ENCODE measurements around the gene CDK14.

The CDK14 gene

DNA sequence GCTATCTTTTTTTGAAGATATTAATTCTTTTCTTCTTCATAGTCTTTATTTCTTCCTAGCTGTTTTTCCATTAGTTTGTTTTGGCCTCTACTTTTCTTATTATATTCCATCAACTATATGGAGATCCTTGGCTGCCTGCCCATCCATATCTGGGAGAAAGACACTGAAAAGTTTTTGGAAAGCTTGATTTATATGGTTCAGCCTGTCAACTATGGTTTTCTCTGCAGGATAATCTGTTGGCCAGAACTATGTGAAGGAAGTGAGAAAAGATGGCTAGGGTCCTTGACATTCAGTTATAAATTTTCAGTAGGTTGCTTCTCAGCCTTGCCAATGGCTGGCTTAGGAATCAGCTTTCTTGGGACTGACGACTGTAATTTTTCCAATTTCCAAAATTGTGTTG lies 10.0 kb upstream of the CDK14 start:
- peaks cover 10% of the 10 kb centered on the region for H3K4me1 Mint-ChIP-seq (ENCODE audit: low read depth)
- no peak overlapping the region for H3K27ac Mint-ChIP-seq
- H3K4me3 Mint-ChIP-seq, result no peak overlapping the region
- peaks cover 3% of the 10 kb centered on the region for H3K9me3 Mint-ChIP-seq
- peaks cover 6% of the 10 kb centered on the region for H3K27me3 Mint-ChIP-seq
- H3K36me3 Mint-ChIP-seq (ENCODE audit: low read depth), result no peaks in the 10 kb centered on the region

DNA sequence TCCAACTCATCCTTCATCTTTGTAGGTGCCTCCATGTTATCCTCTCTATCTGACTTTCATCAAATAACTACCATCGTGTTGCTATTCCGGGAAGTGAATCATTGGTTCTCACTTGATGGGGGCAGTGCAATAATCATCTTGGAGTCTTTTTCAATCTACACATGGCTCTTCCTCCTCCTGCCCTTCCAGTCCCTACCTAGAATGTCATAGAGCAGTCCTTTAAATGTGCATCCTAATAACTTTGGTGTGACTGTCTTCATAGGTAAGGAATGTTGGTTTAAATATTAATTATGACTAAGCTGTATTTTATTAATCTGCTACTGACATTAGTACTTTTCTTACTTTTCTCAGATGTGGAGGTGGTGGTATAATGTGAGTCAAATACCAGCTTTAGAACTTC lies 8.4 kb upstream of the CDK14 start:
- H3K27me3 Mint-ChIP-seq, result peaks cover 6% of the 10 kb centered on the region

DNA sequence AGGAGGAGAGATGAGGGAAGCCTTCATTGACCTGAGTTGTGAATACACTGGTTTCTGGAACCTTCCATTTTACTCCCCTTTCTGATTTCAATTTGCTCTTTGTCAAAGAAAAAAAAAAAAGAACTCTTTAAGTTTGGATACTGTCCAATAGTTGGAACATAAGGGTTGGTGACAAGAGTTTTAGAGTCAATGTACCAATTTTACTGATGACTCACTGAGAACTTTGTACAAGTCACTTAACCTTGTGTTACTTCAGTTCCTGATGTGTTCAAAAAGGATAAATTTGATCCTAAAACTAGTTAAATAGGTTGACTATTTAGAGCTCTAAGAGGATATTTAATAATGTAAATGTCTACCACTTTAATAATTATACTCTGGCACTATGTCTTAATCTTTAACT lies 4.1 kb upstream of the CDK14 start:
- no peak overlapping the region for H3K4me3 Mint-ChIP-seq
- H3K27me3 Mint-ChIP-seq, result peaks cover 28% of the 10 kb centered on the region
- H3K9me3 Mint-ChIP-seq, result no peaks in the 10 kb centered on the region
- H3K27ac Mint-ChIP-seq, result no peak overlapping the region
- H3K36me3 Mint-ChIP-seq (ENCODE audit: low read depth), result no peaks in the 10 kb centered on the region
- peaks cover 17% of the 10 kb centered on the region for H3K4me1 Mint-ChIP-seq (ENCODE audit: low read depth)

More for the DNA sequence above, 8.4 kb upstream of the CDK14 start:
- Mint-ChIP-seq H3K4me1 (ENCODE audit: low read depth) (peaks cover 10% of the 10 kb centered on the region), H3K9me3 (peaks cover 3% of the 10 kb centered on the region), H3K36me3 (ENCODE audit: low read depth) (no peaks in the 10 kb centered on the region), H3K4me3 (no peak overlapping the region), H3K27ac (no peak overlapping the region)

DNA sequence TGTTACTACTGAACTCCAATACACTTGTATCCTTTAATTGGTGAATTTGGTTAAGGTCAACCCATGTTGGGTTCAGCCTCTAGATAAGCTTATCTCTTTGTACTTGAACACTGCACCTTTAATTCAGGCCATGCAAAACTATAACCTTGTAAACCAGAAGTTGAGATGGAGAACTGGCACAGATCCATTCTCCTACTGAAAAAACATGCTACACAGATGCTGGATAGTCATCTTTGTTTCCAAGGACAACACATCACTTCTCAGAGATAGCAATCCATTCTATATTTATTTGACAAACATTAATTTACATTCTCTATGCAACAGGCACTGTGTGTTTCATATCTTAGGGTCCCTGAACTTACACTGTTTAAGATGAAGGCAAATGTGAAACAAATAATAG lies 2.9 kb upstream of the CDK14 start:
- Mint-ChIP-seq H3K4me1 (ENCODE audit: low read depth) (peaks cover 26% of the 10 kb centered on the region), H3K4me3 (no peak overlapping the region), H3K36me3 (ENCODE audit: low read depth) (no peaks in the 10 kb centered on the region), H3K27ac (no peak overlapping the region), H3K27me3 (peaks cover 40% of the 10 kb centered on the region), H3K9me3 (no peaks in the 10 kb centered on the region)

DNA sequence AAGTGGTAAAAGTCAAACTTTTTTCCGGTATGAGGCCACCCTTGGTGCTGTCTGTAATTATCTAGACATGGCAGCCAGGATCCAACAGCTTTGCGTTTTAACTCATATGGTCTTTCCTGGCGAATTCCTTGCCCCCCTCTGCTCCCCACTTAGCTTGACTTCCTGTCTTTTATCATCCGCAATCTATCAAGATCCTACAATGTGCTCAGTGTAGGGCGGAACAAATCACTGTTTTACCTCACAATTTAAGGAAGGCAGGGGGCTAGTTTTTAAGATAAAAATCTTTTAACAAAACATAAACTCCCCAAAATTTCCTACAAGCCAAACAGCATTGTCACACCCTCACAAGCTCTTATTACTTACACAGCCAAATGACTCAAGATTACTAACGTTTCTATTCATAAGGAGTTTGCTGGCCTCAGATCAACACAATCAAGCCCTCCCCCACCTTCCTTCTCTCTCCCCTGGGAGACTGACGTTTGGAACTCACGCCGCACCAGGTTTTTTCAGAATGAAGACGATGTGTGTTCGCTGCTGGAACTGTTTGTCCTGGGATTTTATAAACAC lies 1.3 kb upstream of the CDK14 start:
- Mint-ChIP-seq H3K27ac (peak overlapping the region; percentile 14), H3K4me1 (ENCODE audit: low read depth) (peaks cover 26% of the 10 kb centered on the region), H3K9me3 (no peaks in the 10 kb centered on the region), H3K4me3 (peak overlapping the region; percentile 75), H3K27me3 (peaks cover 50% of the 10 kb centered on the region), H3K36me3 (ENCODE audit: low read depth) (no peaks in the 10 kb centered on the region)

DNA sequence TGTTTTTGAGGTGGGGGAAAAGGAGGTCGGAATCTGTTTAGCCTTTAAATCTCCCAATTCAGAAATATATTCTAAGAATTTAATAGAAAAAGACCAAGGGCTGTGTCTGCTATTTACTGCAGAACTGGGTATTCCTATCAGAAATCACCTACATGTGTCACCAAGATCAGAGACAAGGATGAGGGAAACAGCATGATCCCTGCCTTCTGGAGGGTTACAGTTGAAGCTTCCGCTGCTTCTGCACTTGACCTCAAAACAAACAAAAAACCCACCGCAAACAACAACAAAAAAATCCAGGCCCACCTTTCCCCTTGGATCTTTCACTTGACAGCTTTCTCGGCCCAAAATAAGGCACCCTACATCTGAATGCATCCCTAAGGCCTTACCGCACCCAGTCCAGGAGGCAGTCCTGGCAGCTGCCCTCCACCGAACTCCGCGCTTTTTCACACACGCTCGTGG lies 750 bp upstream of the CDK14 start:
- Mint-ChIP-seq H3K36me3 (ENCODE audit: low read depth) (no peaks in the 10 kb centered on the region), H3K27ac (peak overlapping the region; percentile 80), H3K4me3 (peak overlapping the region; percentile 75), H3K4me1 (ENCODE audit: low read depth) (peaks cover 32% of the 10 kb centered on the region), H3K9me3 (no peaks in the 10 kb centered on the region), H3K27me3 (peaks cover 56% of the 10 kb centered on the region)

DNA sequence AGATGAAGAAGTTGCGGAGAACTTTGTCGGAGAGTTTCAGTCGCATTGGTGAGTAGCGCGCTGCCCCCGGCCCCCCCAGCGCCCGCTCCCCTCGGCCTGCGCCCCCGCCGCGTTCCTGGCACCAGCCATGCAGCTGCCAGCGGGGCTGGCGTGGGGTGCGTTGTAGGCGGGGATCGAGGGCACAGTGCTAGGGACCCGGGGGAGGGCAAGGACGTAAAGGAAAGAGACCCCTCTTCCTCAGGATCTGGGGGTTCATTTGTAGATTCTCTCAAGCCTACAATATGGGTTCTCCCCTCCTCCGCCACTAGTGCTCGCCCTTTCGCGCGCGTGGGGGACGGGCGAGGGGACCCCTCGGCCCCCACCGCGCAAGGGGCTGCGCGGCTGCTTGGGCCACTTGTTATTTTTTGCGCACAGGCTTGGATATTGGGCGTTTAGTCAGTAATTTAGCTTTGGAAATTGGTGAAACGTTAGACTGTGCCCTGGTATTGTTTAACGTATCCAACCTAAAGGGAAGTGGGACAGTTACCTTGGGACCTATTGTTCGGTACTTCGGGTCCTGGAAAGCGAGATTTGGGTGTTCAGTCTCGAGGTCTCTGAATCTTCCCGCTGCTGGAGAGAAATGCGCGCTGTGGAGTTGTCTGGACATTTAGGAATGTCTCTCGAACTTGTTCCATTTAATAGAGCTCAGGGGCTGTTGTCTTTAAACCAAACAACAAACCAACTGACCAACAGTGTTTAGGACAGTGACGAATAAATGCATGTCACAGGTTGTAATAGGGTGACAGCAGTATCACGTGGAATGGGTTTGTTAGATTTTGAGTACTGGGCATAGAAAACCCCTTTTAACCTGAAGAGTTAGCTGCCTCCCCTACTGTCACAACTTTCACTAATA lies 796 bp downstream of the CDK14 start:
- peak overlapping the region; percentile 65 for H3K27ac Mint-ChIP-seq
- H3K27me3 Mint-ChIP-seq, result peaks cover 70% of the 10 kb centered on the region
- peaks cover 43% of the 10 kb centered on the region for H3K4me1 Mint-ChIP-seq (ENCODE audit: low read depth)
- no peaks in the 10 kb centered on the region for H3K9me3 Mint-ChIP-seq
- H3K36me3 Mint-ChIP-seq (ENCODE audit: low read depth), result no peaks in the 10 kb centered on the region
- H3K4me3 Mint-ChIP-seq, result peak overlapping the region; percentile 84

DNA sequence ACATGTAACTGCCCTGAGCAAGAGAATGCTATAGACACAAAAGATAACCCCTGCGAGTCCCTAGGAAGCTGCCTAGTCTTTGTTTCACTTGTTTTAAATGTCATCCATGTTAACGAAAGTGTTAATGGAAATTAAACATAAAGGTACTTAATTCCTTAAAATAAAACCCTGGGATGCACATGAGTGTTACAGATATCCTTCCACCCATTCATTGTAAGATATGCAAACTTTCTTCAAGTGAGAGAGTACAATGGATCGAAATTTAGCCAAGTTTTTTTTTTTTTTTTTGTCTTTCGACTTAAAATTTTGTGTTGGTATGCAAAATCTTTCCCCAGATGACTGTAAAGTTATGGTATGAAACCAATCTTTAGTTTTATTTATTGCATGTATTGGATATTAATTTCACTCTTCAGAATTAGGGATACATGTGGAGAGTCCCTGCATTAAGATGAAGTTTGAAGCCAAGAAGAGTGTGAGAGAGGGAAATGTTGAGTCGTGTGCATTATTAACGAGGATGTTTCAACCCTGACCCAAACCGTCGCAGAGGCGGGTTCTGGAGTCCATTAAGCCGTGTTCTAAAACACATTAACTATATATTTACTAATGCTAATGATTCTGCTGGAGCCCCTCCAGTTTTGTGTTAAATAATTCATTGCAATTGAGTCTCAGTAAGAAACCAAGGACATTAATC lies 1.6 kb downstream of the CDK14 start:
- H3K4me3 Mint-ChIP-seq, result peak overlapping the region; percentile 84
- H3K4me1 Mint-ChIP-seq (ENCODE audit: low read depth), result peaks cover 43% of the 10 kb centered on the region
- peaks cover 74% of the 10 kb centered on the region for H3K27me3 Mint-ChIP-seq
- no peak overlapping the region for H3K27ac Mint-ChIP-seq
- no peaks in the 10 kb centered on the region for H3K9me3 Mint-ChIP-seq
- H3K36me3 Mint-ChIP-seq (ENCODE audit: low read depth), result no peaks in the 10 kb centered on the region

DNA sequence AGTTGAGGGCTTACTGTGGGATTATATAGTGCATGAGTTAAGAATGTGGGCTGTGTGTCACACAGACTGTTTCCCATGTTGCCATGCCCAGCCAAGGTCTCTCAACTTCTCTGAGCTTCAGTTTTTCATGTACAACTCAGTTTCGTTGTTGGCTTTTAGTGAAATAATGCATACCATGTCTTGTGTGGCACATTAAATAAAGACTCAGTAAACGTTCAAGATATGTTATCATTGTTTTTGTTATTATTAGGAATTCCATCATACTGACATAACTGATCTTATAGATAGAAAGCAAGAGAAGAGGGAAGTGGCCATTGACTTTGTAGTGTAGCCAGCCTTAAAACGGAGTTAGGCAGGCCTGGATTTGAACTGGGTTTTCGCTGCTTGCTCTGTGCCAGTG lies 2.9 kb downstream of the CDK14 start:
- H3K36me3 Mint-ChIP-seq (ENCODE audit: low read depth), result no peaks in the 10 kb centered on the region
- no peaks in the 10 kb centered on the region for H3K9me3 Mint-ChIP-seq
- H3K4me1 Mint-ChIP-seq (ENCODE audit: low read depth), result peaks cover 43% of the 10 kb centered on the region
- no peak overlapping the region for H3K4me3 Mint-ChIP-seq
- no peak overlapping the region for H3K27ac Mint-ChIP-seq
- peaks cover 64% of the 10 kb centered on the region for H3K27me3 Mint-ChIP-seq

DNA sequence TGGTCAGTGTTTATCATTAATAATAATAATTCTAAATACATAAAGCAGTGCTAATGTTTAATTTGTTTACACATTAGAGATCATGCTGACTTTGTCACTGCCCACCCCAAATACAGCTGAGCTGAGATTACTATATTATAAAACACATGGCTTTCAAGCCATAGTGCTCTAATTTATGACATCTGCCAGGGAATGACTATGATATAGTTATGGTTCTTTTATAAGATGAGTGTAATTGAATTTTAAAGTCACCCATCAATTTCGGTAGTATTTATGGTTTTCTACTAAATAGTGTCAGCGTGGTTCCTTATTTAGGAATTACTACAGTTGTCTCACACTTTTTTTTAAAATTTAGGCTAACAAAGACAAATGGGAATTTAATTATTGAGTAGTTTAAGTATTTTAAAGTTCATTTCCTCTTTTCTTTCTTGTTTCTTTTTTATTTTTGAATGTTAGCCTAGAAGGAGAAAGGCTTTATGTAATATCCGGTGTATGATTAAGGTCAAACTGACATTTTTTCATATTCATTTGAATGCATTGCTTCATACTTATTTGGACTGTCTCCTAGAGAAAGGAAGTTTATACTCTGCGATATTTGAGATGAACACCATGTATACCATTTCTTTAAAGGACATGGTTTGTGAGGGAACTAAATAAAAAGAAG lies 3.9 kb downstream of the CDK14 start:
- H3K4me3 Mint-ChIP-seq, result peak overlapping the region; percentile 13
- no peak overlapping the region for H3K27ac Mint-ChIP-seq
- peaks cover 62% of the 10 kb centered on the region for H3K27me3 Mint-ChIP-seq
- H3K9me3 Mint-ChIP-seq, result no peaks in the 10 kb centered on the region
- no peaks in the 10 kb centered on the region for H3K36me3 Mint-ChIP-seq (ENCODE audit: low read depth)
- H3K4me1 Mint-ChIP-seq (ENCODE audit: low read depth), result peaks cover 37% of the 10 kb centered on the region

DNA sequence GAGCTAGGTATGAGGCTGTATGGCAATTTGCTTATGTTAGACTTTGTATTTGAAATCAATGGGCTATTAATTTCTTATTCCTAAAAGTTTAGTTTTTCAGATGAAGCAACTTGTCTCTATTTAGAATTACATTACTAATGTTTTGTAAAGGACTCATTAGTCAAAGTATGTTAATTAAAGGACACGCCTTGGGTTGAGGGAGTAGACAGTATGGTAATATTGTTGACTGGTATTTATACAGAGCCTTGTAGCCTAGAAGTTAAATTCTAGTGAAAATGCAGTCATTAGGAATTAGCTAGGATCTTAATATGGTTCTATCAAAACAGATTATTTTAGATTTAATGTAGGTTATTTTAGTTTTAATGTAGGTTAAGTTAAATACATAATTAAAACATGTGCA lies 6.2 kb downstream of the CDK14 start:
- peaks cover 23% of the 10 kb centered on the region for H3K4me1 Mint-ChIP-seq (ENCODE audit: low read depth)
- H3K4me3 Mint-ChIP-seq, result no peak overlapping the region
- no peak overlapping the region for H3K27ac Mint-ChIP-seq
- no peaks in the 10 kb centered on the region for H3K9me3 Mint-ChIP-seq
- no peaks in the 10 kb centered on the region for H3K36me3 Mint-ChIP-seq (ENCODE audit: low read depth)
- H3K27me3 Mint-ChIP-seq, result peaks cover 55% of the 10 kb centered on the region

DNA sequence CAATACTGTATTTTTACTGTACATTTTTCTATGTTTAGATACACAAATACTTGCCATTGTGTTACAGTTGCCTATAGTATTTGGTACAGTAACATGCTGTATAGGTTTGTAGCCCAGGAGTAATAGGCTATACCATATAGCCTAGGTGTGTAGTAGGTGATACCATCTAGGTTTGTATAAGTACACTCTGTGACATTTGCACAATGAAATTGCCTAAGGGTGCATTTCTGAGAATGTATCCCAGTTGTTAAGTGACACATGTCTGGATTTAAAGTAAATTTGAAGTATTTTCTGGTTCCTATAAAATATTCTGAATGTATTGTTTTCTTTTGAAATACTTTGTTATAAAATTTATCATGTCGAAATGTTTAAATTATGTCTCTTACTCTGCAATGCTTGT lies 7.2 kb downstream of the CDK14 start:
- Mint-ChIP-seq H3K27ac (no peak overlapping the region), H3K27me3 (peaks cover 47% of the 10 kb centered on the region), H3K4me3 (no peak overlapping the region), H3K36me3 (ENCODE audit: low read depth) (no peaks in the 10 kb centered on the region), H3K9me3 (no peaks in the 10 kb centered on the region), H3K4me1 (ENCODE audit: low read depth) (peaks cover 17% of the 10 kb centered on the region)

DNA sequence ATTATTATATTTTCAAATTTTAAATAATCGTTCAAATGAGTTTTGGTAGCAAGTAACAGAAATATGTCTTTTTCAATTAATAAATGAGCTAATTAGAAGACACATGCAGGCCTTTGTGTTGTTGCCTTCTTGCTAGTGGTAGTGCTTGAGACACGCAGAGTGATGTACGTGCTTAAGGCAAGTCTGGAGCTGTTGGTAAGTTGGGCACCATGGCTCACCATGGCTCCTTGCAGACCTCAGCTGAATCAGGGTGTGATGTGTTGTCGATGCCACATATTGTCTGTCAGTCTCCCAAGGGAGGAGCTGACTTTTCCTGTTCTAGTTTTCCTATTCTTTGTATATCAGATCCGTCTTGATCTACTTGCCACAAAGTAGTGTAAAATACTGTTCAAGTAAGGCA lies 8.3 kb downstream of the CDK14 start:
- Mint-ChIP-seq H3K27ac (no peak overlapping the region), H3K4me3 (no peak overlapping the region)

DNA sequence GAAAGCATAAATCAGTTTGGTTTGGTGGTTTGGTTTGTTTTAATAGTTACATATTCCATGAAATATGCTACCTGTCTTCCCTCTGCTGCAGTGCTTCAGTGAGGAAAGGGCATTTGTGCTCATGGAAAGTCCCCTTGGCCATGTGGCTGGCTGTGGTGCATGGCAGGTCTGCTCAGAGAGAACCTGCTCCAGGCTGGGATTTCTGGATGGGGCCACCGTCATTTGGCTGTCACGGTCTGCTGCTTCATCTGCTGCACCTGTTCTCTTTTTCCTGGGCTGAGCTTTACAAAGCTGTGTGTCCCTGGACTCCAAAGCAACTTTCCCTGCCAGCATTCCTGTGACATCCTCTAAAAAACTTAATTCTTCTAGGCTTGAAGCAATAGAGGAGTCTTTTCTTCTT lies 8.9 kb downstream of the CDK14 start:
- no peaks in the 10 kb centered on the region for H3K36me3 Mint-ChIP-seq (ENCODE audit: low read depth)
- no peak overlapping the region for H3K27ac Mint-ChIP-seq
- H3K4me1 Mint-ChIP-seq (ENCODE audit: low read depth), result peaks cover 14% of the 10 kb centered on the region
- H3K9me3 Mint-ChIP-seq, result no peaks in the 10 kb centered on the region
- H3K27me3 Mint-ChIP-seq, result peaks cover 36% of the 10 kb centered on the region
- H3K4me3 Mint-ChIP-seq, result no peak overlapping the region

More for the DNA sequence above, 8.3 kb downstream of the CDK14 start:
- peaks cover 17% of the 10 kb centered on the region for H3K4me1 Mint-ChIP-seq (ENCODE audit: low read depth)
- H3K36me3 Mint-ChIP-seq (ENCODE audit: low read depth), result no peaks in the 10 kb centered on the region
- H3K27me3 Mint-ChIP-seq, result peaks cover 41% of the 10 kb centered on the region
- no peaks in the 10 kb centered on the region for H3K9me3 Mint-ChIP-seq

DNA sequence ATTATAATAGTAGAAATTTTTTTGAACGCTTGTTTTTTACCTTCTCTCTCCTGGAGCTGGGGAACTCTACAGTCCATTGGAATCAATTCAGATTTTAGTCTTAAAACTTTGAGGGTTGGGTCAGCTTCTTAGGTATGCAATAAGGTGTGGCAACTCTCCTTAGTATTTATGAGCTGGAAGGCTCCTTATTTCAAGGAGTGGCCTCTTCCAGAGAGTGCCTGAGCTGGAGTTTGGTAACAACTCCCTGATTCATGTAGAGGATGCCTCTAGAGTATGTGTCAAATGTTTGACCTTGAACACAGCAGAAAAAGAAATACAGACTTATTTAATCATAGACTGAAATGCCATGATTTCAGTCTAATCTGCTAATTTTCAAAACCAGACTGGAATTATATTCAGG lies 11.1 kb downstream of the CDK14 start:
- Mint-ChIP-seq H3K4me1 (ENCODE audit: low read depth) (peaks cover 8% of the 10 kb centered on the region), H3K27ac (no peak overlapping the region), H3K9me3 (peaks cover 6% of the 10 kb centered on the region), H3K36me3 (ENCODE audit: low read depth) (no peaks in the 10 kb centered on the region), H3K4me3 (no peak overlapping the region), H3K27me3 (peaks cover 23% of the 10 kb centered on the region)

All from stimulated activated naive CD8-positive, alpha-beta T cell treated with anti-CD3 and anti-CD28 coated beads, Interleukin-15, Interleukin-2, amounts not matched to agents 100 ng/mL and 50 ng/mL, for 24 hours (primary cell).